Fibroblast of the aortic adventitia (primary cell): ENCODE results near the gene LRRC3. TPM values are rescaled to one million over a fixed set of nuclear protein-coding genes. Genes with fewer than 3 reads are reported as not detected.

Experiments
- DNase-seq: peaks from one replicate; pipeline ENCODE4 v3.0.0-alpha.2; 2010; ENCODE audit warnings: low read depth
- H3K4me3 ChIP-seq: 2 replicates; pipeline ENCODE4 v1.5.1; 2011; ENCODE audit warnings: low read depth, mild to moderate bottlenecking, control low read depth, low read length, moderate library complexity
- total RNA-seq: library from RNA; depleted of rRNA; stranded (reverse); fragments of >200 nt; gene quantifications from 2 replicates; pipeline ENCODE4 v1.2.3, GENCODE V29; 2012; ENCODE audit warnings: low replicate concordance
- TF ChIP-seq, protein P1 (sequence below): IDR thresholded peaks from 2 replicates; pipeline ENCODE4 v1.5.1; 2011; ENCODE audit warnings: mild to moderate bottlenecking, low read length, control low read depth, inconsistent platforms; ENCODE audit not compliant: insufficient read depth

The LRRC3 gene
- total RNA-seq, 1 donor: 0.45 TPM

DNA sequence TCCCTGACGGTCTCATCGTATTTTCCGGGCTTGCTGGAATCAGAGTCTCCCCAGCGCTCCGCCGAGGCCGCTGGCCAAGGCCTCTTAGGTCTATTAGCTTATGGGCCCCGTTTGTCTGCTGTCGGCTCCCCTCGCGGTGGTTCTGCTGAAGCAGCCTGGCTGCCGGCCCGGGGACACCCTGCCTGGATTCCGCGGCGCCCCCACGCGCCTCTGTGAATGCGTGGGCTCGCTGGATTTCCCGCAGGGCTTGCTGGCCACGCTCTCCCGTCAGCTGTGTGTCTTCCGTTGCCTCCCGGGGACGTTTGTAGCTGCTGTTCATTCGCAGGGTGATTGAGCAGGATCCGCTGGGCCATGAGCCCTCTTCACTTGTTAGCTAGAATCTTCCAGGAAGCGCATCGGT, 8.4 kb downstream of the LRRC3 start:
- H3K4me3 ChIP-seq: no peak overlapping the region
- DNase-seq: no peak
- TF ChIP-seq, protein P1, sequence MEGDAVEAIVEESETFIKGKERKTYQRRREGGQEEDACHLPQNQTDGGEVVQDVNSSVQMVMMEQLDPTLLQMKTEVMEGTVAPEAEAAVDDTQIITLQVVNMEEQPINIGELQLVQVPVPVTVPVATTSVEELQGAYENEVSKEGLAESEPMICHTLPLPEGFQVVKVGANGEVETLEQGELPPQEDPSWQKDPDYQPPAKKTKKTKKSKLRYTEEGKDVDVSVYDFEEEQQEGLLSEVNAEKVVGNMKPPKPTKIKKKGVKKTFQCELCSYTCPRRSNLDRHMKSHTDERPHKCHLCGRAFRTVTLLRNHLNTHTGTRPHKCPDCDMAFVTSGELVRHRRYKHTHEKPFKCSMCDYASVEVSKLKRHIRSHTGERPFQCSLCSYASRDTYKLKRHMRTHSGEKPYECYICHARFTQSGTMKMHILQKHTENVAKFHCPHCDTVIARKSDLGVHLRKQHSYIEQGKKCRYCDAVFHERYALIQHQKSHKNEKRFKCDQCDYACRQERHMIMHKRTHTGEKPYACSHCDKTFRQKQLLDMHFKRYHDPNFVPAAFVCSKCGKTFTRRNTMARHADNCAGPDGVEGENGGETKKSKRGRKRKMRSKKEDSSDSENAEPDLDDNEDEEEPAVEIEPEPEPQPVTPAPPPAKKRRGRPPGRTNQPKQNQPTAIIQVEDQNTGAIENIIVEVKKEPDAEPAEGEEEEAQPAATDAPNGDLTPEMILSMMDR: no peak

DNA sequence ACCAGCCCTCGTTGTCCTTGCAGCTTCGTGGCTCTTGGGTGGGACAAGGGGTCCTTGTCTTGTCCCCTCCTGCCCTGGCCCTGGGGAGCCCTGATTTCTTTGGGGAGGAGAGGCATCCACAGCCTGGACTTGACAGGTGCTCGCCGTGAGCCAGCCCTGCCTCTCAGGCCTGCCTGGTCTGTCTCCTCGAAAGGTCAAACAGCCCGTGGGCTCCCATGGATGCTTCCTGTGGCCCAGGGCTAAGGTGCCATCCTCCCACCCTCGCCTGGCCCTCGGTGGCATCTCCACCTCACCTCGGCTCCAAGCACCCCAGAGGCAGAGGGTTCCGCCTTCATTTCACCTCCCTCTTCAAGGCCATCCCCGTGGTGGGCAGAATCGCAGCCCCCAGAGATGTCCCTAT, 9.0 kb downstream of the LRRC3 start:
- TF ChIP-seq, protein P1: no peak
- no peak overlapping the region for H3K4me3 ChIP-seq
- DNase-seq: no peak

DNA sequence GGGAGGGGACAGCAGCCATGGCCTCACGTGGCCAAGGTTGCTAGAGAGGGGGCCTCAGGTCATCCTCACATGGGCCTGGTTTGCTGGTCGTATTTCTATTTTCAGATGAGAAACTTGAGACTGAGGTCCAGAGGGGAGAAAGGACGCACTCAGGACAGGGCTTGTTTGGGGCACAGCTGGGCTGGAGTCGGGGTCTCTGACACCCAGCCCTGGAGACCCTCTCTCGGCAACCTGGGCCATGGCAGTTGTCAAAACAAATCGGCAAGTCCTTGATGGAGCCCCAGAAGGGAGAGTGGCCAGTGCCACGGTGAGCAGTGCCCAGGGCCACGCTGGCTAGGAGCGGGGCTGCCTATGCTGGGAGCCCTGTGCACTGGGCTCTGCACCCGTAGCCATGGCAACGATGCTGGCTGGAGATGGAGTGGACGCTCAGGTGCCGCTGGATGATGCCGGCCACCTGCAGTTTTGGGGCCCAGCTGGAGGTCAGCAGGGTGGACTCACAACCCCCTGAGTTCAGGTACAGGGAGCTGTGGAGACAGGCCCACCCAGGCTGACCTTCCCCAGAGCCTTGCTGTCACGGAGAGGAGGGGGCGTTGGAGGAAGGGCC, 11.1 kb downstream of the LRRC3 start:
- no peak overlapping the region for H3K4me3 ChIP-seq
- no peak for DNase-seq
- TF ChIP-seq, protein P1: no peak

DNA sequence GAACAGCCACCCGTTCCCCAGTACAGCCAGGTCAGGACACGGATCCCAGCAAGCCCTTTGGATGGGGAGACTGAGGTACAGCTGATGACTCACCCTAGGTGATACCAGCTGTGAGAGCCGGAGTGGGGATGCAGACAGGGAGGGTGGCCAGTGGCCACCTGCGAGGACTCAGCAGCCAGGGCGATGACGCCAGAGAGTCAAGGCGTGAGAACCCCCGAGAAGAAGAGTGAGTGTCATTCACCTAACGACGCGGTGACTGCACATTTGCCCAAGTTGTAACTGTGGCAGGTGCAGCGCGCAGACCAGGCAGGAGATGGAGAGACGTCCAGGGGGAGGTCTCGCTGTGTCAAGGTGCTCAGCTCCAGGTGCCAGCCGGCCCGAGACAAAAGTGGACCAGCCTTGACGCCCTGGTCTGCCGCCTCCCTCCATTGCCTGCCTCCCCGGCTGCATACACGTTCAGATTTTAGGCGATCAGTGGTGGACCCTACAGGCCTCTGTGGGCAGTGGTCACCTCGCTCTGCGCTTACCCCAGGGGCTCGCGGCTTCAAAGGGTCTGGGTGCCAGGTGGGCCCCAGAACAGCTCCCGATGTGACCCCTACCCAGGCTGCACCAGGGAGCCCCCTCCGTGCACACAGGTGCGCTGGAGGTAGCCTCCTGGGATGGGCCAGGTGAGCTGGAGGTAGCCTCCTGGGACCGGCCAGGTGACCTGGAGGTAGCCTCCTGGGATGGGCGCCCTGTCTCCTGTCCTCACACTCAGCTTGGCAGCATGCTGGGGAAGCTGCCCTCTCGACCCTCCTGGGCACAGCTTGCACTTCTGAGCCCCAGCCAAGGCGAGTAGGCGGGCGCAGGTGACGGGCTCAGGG, 11.9 kb downstream of the LRRC3 start:
- H3K4me3 ChIP-seq: no peak overlapping the region
- DNase-seq: no peak
- TF ChIP-seq, protein P1: no peak

DNA sequence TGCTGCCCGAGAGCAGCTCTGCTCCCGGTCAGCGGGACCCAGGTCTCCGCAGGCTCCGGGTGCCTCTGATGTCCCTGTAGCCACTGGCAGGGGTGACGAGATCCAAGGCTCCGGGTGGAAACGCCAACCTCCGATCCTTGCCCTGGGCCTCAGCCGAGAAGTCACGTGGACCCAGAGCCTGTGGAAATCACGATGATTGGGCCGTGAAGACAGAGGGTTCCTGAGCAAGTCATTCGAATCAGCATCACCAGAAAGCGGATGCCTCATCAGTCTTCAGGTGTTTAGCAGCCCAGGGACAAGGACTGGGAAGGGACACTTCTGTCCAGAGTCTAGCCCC, 12.5 kb downstream of the LRRC3 start:
- TF ChIP-seq, protein P1: no peak
- no peak overlapping the region for H3K4me3 ChIP-seq
- no peak for DNase-seq

DNA sequence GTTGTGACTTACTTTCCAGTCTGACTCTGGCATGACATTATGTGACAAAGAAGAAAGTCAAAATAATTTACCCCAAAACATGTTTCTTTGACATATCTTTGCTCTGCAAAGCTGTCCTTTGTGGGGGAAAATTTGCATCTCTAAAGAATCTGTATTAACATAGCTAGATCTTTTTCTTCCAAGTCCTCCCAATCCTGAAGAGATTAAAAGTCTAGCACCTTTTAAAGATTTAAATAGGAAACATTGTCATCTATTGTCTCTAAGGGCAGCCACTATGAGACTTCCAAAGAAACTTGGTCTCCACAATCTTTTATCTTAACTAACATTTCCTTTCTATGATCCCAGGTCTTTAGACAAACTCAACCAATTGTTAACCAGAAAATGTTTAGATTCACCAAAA, 16.0 kb downstream of the LRRC3 start:
- no peak overlapping the region for H3K4me3 ChIP-seq
- DNase-seq: no peak
- TF ChIP-seq, protein P1: no peak
